ENCODE results near the gene HIVEP3.

Gene HIVEP3

GRCh38 chr1:41898191-41898713, 20.5 kb downstream of the HIVEP3 start:
- no peak for TF ChIP-seq CTCF (IDR thresholded peaks at IDR 0.05; ENCODE audit: insufficient read depth, low read depth, low read length, missing control alignments)
- peak; percentile 46 for DNase-seq (ENCODE audit: low read depth)
- H3K4me3 ChIP-seq (ENCODE audit: low read length) = no peak overlapping the region

- DNase-seq (ENCODE audit: low read depth) = peak; percentile 40
- no peak overlapping the region for H3K4me3 ChIP-seq (ENCODE audit: low read length)
- no peak for TF ChIP-seq CTCF (IDR thresholded peaks at IDR 0.05; ENCODE audit: insufficient read depth, low read depth, low read length, missing control alignments)
Observed at GRCh38 chr1:41895552-41895951, 23.2 kb downstream of the HIVEP3 start.

GRCh38 chr1:41894808-41895483, 23.8 kb downstream of the HIVEP3 start:
- TF ChIP-seq CTCF (IDR thresholded peaks at IDR 0.05; ENCODE audit: insufficient read depth, low read depth, low read length, missing control alignments) = no peak
- DNase-seq (ENCODE audit: low read depth) = no peak
- H3K4me3 ChIP-seq (ENCODE audit: low read length) = no peak overlapping the region

GRCh38 chr1:41894101-41894807, 24.5 kb downstream of the HIVEP3 start:
- H3K4me3 ChIP-seq (ENCODE audit: low read length) = no peak overlapping the region

GRCh38 chr1:41892301-41892781, 26.4 kb downstream of the HIVEP3 start:
- no peak for TF ChIP-seq CTCF (IDR thresholded peaks at IDR 0.05; ENCODE audit: insufficient read depth, low read depth, low read length, missing control alignments)
- no peak overlapping the region for H3K4me3 ChIP-seq (ENCODE audit: low read length)
- DNase-seq (ENCODE audit: low read depth) = no peak

More at GRCh38 chr1:41894101-41894807, 24.5 kb downstream of the HIVEP3 start:
- TF ChIP-seq CTCF (IDR thresholded peaks at IDR 0.05; ENCODE audit: insufficient read depth, low read depth, low read length, missing control alignments) = no peak
- no peak for DNase-seq (ENCODE audit: low read depth)

GRCh38 chr1:41891199-41891896, 27.4 kb downstream of the HIVEP3 start:
- H3K4me3 ChIP-seq (ENCODE audit: low read length) = no peak overlapping the region
- TF ChIP-seq CTCF (IDR thresholded peaks at IDR 0.05; ENCODE audit: insufficient read depth, low read depth, low read length, missing control alignments) = no peak
- DNase-seq (ENCODE audit: low read depth) = no peak

Measured in epithelial cell of esophagus (primary cell).